NCI-H2227 treated with DMSO at 0.1 percent for 48 hours (cell line): ENCODE measurements around the gene PICK1.

Experiments
- DNase-seq: peaks from one replicate; lab custom pipeline; 2025; lab: John Stamatoyannopoulos, UW

PICK1 gene

GRCh38 chr22:38087855-38088254 lies 30.7 kb downstream of the PICK1 start:
- no peak for DNase-seq

GRCh38 chr22:38088629-38089473 lies 31.6 kb downstream of the PICK1 start:
- DNase-seq: no peak

- DNase-seq: no peak
Measured at GRCh38 chr22:38089474-38089851, 32.3 kb downstream of the PICK1 start.

- DNase-seq: peak; percentile 51
Measured at GRCh38 chr22:38097058-38097457, 39.9 kb downstream of the PICK1 start.

- DNase-seq: peak; percentile 45
Measured at GRCh38 chr22:38097557-38098409, 40.6 kb downstream of the PICK1 start.

- DNase-seq: no peak
Measured at GRCh38 chr22:38098410-38099249, 41.4 kb downstream of the PICK1 start.

GRCh38 chr22:38103641-38104040 lies 46.4 kb downstream of the PICK1 start:
- DNase-seq: no peak

- no peak for DNase-seq
Measured at GRCh38 chr22:38104084-38104483, 46.9 kb downstream of the PICK1 start.

- no peak for DNase-seq
Measured at GRCh38 chr22:38106814-38107578, 49.8 kb downstream of the PICK1 start.

- DNase-seq: no peak
Measured at GRCh38 chr22:38107692-38108515, 50.7 kb downstream of the PICK1 start.

- DNase-seq: no peak
Measured at GRCh38 chr22:38108561-38109319, 51.5 kb downstream of the PICK1 start.

- DNase-seq: no peak
Measured at GRCh38 chr22:38109371-38110001, 52.3 kb downstream of the PICK1 start.

- DNase-seq: no peak
Measured at GRCh38 chr22:38110008-38110862, 53.0 kb downstream of the PICK1 start, which contains the start of gene BAIAP2L2. Gene BAIAP2L2 (minus strand): TSS chr22:38110684. CDS start chr22:38110525, 159 bp downstream.

- no peak for DNase-seq
Measured at GRCh38 chr22:38110863-38111852, 54.0 kb downstream of the PICK1 start.

GRCh38 chr22:38111925-38112355 lies 54.7 kb downstream of the PICK1 start:
- DNase-seq: no peak

- DNase-seq: no peak
Measured at GRCh38 chr22:38112381-38112780, 55.2 kb downstream of the PICK1 start.
